ENCODE measurements around the gene PTPRCAP. TPM values are rescaled to one million over a fixed set of nuclear protein-coding genes. Genes with fewer than 3 reads are reported as not detected.

Gene PTPRCAP
- total and polyA plus RNA-seq, 4 experiments from 2014 or later = 208 to 613 (median 420) TPM

- Histone ChIP-seq H3K9me3 (ENCODE audit: control insufficient read depth in 1 of 2, low read length in 2 of 2) (no peaks in the 10 kb centered on the region), H3K4me1 (ENCODE audit: insufficient read depth, low read length) (peaks cover 88% of the 10 kb centered on the region), H3K36me3 (ENCODE audit: insufficient read depth, low read length) (peaks cover 22% of the 10 kb centered on the region), H3K27ac (ENCODE audit: low read depth, low read length) (peak overlapping the region; percentile 81), H3K4me3 (ENCODE audit: low read length in 2 of 2) (peak overlapping the region; percentile 33 to 77), H3K27me3 (ENCODE audit: insufficient read depth, low read length) (no peaks in the 10 kb centered on the region)
- peaks cover 47 to 97% (median 63%) of the 10 kb centered on the region in 4 donors for H3K4me1 Mint-ChIP-seq
- no peak for DNase-seq
- POLR2A ChIA-PET (ENCODE audit: partially characterized antibody) = interaction anchor here (0.5 to 21.5 kb wide), 25 partner anchors 10 to 195 kb away, joined by 3 to 2262 read pairs (median 5); partner anchors contain the start of genes AIP, CARNS1, CDK2AP2 and CLCF1
- H3K27me3 Mint-ChIP-seq = no peaks in the 10 kb centered on the region
- peaks cover 20 to 35% of the 10 kb centered on the region in 2 donors for H3K36me3 Mint-ChIP-seq
- H3K9me3 Mint-ChIP-seq = peaks cover 0 to 1% (median 0%) of the 10 kb centered on the region in 8 donors
- peak overlapping the region; percentile 85 to 100 (median 94) for H3K4me3 Mint-ChIP-seq
- CTCF ChIA-PET (ENCODE audit: partially characterized antibody) = interaction anchor here (0.9 to 3.4 kb wide), 8 partner anchors 9 to 77 kb away, joined by 3 to 21 read pairs (median 4); partner anchors contain the start of genes PTPRCAP, RPS6KB2 and TMEM134
- peak overlapping the region; percentile 82 to 98 (median 93) for H3K27ac Mint-ChIP-seq
- intact Hi-C loops (cut with micrococcal nuclease) = no loop called here
Observed at GRCh38 chr11:67407688-67408163, 29.8 kb downstream of the PTPRCAP start.

- Histone ChIP-seq H3K36me3 (ENCODE audit: insufficient read depth, low read length) (peaks cover 22% of the 10 kb centered on the region), H3K9me3 (ENCODE audit: control insufficient read depth in 1 of 2, low read length in 2 of 2) (no peaks in the 10 kb centered on the region), H3K27me3 (ENCODE audit: insufficient read depth, low read length) (no peaks in the 10 kb centered on the region), H3K4me3 (ENCODE audit: low read length in 2 of 2) (peak overlapping the region; percentile 33 to 77), H3K27ac (ENCODE audit: low read depth, low read length) (peak overlapping the region; percentile 81), H3K4me1 (ENCODE audit: insufficient read depth, low read length) (peaks cover 88% of the 10 kb centered on the region)
- Mint-ChIP-seq H3K27me3 (no peaks in the 10 kb centered on the region), H3K4me1 (peaks cover 43 to 92% (median 58%) of the 10 kb centered on the region in 4 donors), H3K9me3 (no peaks in the 10 kb centered on the region), H3K4me3 (peak overlapping the region; percentile 85 to 100 (median 94)), H3K27ac (peak overlapping the region; percentile 82 to 98 (median 93)), H3K36me3 (peaks cover 20 to 35% of the 10 kb centered on the region in 2 donors)
- no peak for DNase-seq
- ChIA-PET POLR2A (ENCODE audit: partially characterized antibody) (interaction anchor here (0.7 to 21.5 kb wide), 17 partner anchors 9 to 167 kb away, joined by 3 to 2262 read pairs (median 4); partner anchors contain the start of genes AIP, CARNS1, CDK2AP2 and CLCF1), CTCF (ENCODE audit: partially characterized antibody) (interaction anchor here (1.0 to 3.4 kb wide), 4 partner anchors 10 to 77 kb away, joined by 3 to 21 read pairs (median 4); partner anchors contain the start of gene PTPRCAP)
- intact Hi-C loops (cut with micrococcal nuclease) = no loop called here
Observed at GRCh38 chr11:67406969-67407687, 30.4 kb downstream of the PTPRCAP start.

- Mint-ChIP-seq H3K4me1 (peaks cover 39 to 88% (median 53%) of the 10 kb centered on the region in 4 donors), H3K9me3 (no peaks in the 10 kb centered on the region), H3K27me3 (no peaks in the 10 kb centered on the region), H3K4me3 (peak overlapping the region; percentile 93 to 100 (median 96)), H3K36me3 (peaks cover 20 to 35% of the 10 kb centered on the region in 2 donors), H3K27ac (peak overlapping the region; percentile 64 to 98 (median 92))
- POLR2A ChIA-PET (ENCODE audit: partially characterized antibody) = interaction anchor here (0.7 to 21.5 kb wide), 12 partner anchors 8 to 129 kb away, joined by 3 to 2262 read pairs (median 17); partner anchors contain the start of genes AIP, CARNS1, CLCF1 and CORO1B
- Histone ChIP-seq H3K4me1 (ENCODE audit: insufficient read depth, low read length) (peaks cover 84% of the 10 kb centered on the region), H3K27me3 (ENCODE audit: insufficient read depth, low read length) (no peaks in the 10 kb centered on the region), H3K4me3 (ENCODE audit: low read length in 2 of 2) (peak overlapping the region in 1 of 2 donors; percentile 77), H3K27ac (ENCODE audit: low read depth, low read length) (peak overlapping the region; percentile 81), H3K36me3 (ENCODE audit: insufficient read depth, low read length) (peaks cover 22% of the 10 kb centered on the region), H3K9me3 (ENCODE audit: control insufficient read depth in 1 of 2, low read length in 2 of 2) (no peaks in the 10 kb centered on the region)
- no peak for DNase-seq
- CTCF ChIA-PET (ENCODE audit: partially characterized antibody) = interaction anchor here (1.1 to 3.4 kb wide), 2 partner anchors 31 to 78 kb away, joined by 3 to 21 read pairs; partner anchors contain the start of gene PTPRCAP
- intact Hi-C loops (cut with micrococcal nuclease) = no loop called here
Observed at GRCh38 chr11:67406420-67406968, 31.0 kb downstream of the PTPRCAP start.

- H3K9me3 Mint-ChIP-seq = no peaks in the 10 kb centered on the region
- CTCF ChIA-PET (ENCODE audit: partially characterized antibody) = interaction anchor here (1.1 to 5.7 kb wide), 4 partner anchors 8 to 33 kb away, joined by 3 to 65 read pairs (median 48); partner anchors contain the start of genes CARNS1, PTPRCAP and RPS6KB2
Observed at GRCh38 chr11:67405688-67406339, 31.7 kb downstream of the PTPRCAP start.

GRCh38 chr11:67405196-67405567 is 32.3 kb downstream of the PTPRCAP start:
- H3K4me3 Mint-ChIP-seq = peak overlapping the region; percentile 93 to 100 (median 96)
- no peak for DNase-seq

More at GRCh38 chr11:67405688-67406339, 31.7 kb downstream of the PTPRCAP start:
- no peaks in the 10 kb centered on the region for H3K27me3 Mint-ChIP-seq
- no peak for DNase-seq
- Histone ChIP-seq H3K27ac (ENCODE audit: low read depth, low read length) (peak overlapping the region; percentile 81), H3K36me3 (ENCODE audit: insufficient read depth, low read length) (peaks cover 22% of the 10 kb centered on the region), H3K27me3 (ENCODE audit: insufficient read depth, low read length) (no peaks in the 10 kb centered on the region), H3K4me3 (ENCODE audit: low read length in 2 of 2) (peak overlapping the region; percentile 77 to 99), H3K4me1 (ENCODE audit: insufficient read depth, low read length) (peaks cover 78% of the 10 kb centered on the region), H3K9me3 (ENCODE audit: control insufficient read depth in 1 of 2, low read length in 2 of 2) (no peaks in the 10 kb centered on the region)
- intact Hi-C loops (cut with micrococcal nuclease) = no loop called here
- POLR2A ChIA-PET (ENCODE audit: partially characterized antibody) = interaction anchor here (2.7 to 21.5 kb wide), 10 partner anchors 14 to 166 kb away, joined by 10 to 2262 read pairs (median 81); partner anchors contain the start of genes AIP, ANKRD13D, CARNS1 and CORO1B
- H3K27ac Mint-ChIP-seq = peak overlapping the region; percentile 89 to 98 (median 96)
- H3K4me1 Mint-ChIP-seq = peaks cover 35 to 84% (median 47%) of the 10 kb centered on the region in 4 donors
- H3K36me3 Mint-ChIP-seq = peaks cover 20 to 37% of the 10 kb centered on the region in 2 donors
- peak overlapping the region; percentile 93 to 100 (median 96) for H3K4me3 Mint-ChIP-seq

GRCh38 chr11:67404515-67405195 is 32.8 kb downstream of the PTPRCAP start:
- DNase-seq = peak in 4 of 5 donors; percentile 51 to 69 (median 55)
- peaks cover 31 to 83% (median 45%) of the 10 kb centered on the region in 4 donors for H3K4me1 Mint-ChIP-seq
- Histone ChIP-seq H3K4me3 (ENCODE audit: low read length in 2 of 2) (peak overlapping the region; percentile 77 to 99), H3K27me3 (ENCODE audit: insufficient read depth, low read length) (no peaks in the 10 kb centered on the region), H3K27ac (ENCODE audit: low read depth, low read length) (peak overlapping the region; percentile 81), H3K36me3 (ENCODE audit: insufficient read depth, low read length) (peaks cover 20% of the 10 kb centered on the region), H3K9me3 (ENCODE audit: control insufficient read depth in 1 of 2, low read length in 2 of 2) (no peaks in the 10 kb centered on the region), H3K4me1 (ENCODE audit: insufficient read depth, low read length) (peaks cover 78% of the 10 kb centered on the region)
- peak overlapping the region; percentile 89 to 98 (median 96) for H3K27ac Mint-ChIP-seq
- intact Hi-C loops (cut with micrococcal nuclease) = no loop called here
- H3K9me3 Mint-ChIP-seq = no peaks in the 10 kb centered on the region
- POLR2A ChIA-PET (ENCODE audit: partially characterized antibody) = interaction anchor here (0.7 to 21.5 kb wide), 18 partner anchors 8 to 165 kb away, joined by 3 to 2262 read pairs (median 14); partner anchors contain the start of genes AIP, ANKRD13D, CARNS1 and CLCF1
- H3K4me3 Mint-ChIP-seq = peak overlapping the region; percentile 93 to 100 (median 96)
- no peaks in the 10 kb centered on the region for H3K27me3 Mint-ChIP-seq
- CTCF ChIA-PET (ENCODE audit: partially characterized antibody) = interaction anchor here (0.9 to 5.7 kb wide), 15 partner anchors 9 to 127 kb away, joined by 3 to 65 read pairs (median 3); partner anchors contain the start of genes CARNS1, PITPNM1, POLD4 and PTPRCAP
- peaks cover 23 to 42% of the 10 kb centered on the region in 2 donors for H3K36me3 Mint-ChIP-seq

More at GRCh38 chr11:67405196-67405567, 32.3 kb downstream of the PTPRCAP start:
- peak overlapping the region; percentile 81 for H3K27ac ChIP-seq (ENCODE audit: low read depth, low read length)
- H3K27me3 ChIP-seq (ENCODE audit: insufficient read depth, low read length) = no peaks in the 10 kb centered on the region
- Mint-ChIP-seq H3K4me1 (peaks cover 35 to 84% (median 47%) of the 10 kb centered on the region in 4 donors), H3K9me3 (no peaks in the 10 kb centered on the region), H3K36me3 (peaks cover 23 to 42% of the 10 kb centered on the region in 2 donors), H3K27ac (peak overlapping the region; percentile 89 to 98 (median 96)), H3K27me3 (no peaks in the 10 kb centered on the region)
- ChIA-PET POLR2A (ENCODE audit: partially characterized antibody) (interaction anchor here (0.7 to 21.5 kb wide), 13 partner anchors 10 to 165 kb away, joined by 4 to 2262 read pairs (median 44); partner anchors contain the start of genes AIP, ANKRD13D, CARNS1 and CORO1B), CTCF (ENCODE audit: partially characterized antibody) (interaction anchor here (0.9 to 5.7 kb wide), 8 partner anchors 8 to 100 kb away, joined by 3 to 65 read pairs (median 6); partner anchors contain the start of genes CARNS1, PITPNM1, PTPRCAP and RPS6KB2)
- H3K9me3 ChIP-seq (ENCODE audit: control insufficient read depth in 1 of 2, low read length in 2 of 2) = no peaks in the 10 kb centered on the region
- intact Hi-C loops (cut with micrococcal nuclease) = no loop called here
- H3K36me3 ChIP-seq (ENCODE audit: insufficient read depth, low read length) = peaks cover 22% of the 10 kb centered on the region
- peak overlapping the region; percentile 77 to 99 for H3K4me3 ChIP-seq (ENCODE audit: low read length in 2 of 2)
- H3K4me1 ChIP-seq (ENCODE audit: insufficient read depth, low read length) = peaks cover 78% of the 10 kb centered on the region
